Activated T-cell treated with anti-CD3 and anti-CD28 coated beads, Interleukin-2, amount 50 U/mL, for 48 hours (primary cell): ENCODE data around the gene PLEKHA5.
A peak's percentile ranks its signal among the peaks of the same experiment; 100 is the strongest.

Experiments used
- DNase-seq, 2 experiments: peaks; one replicate each; pipeline ENCODE4 v3.0.0-alpha.2; 2020

Gene PLEKHA5

GRCh38 chr12:19130224-19131024 lies 891 bp downstream of the PLEKHA5 start:
- peak; percentile 36 to 51 for DNase-seq

- DNase-seq = no peak
These were observed 1.5 kb downstream of the PLEKHA5 start for GRCh38 chr12:19131025-19131444.

GRCh38 chr12:19138551-19138950 lies 9.0 kb downstream of the PLEKHA5 start:
- DNase-seq = no peak

- no peak for DNase-seq
These were observed 9.4 kb downstream of the PLEKHA5 start for GRCh38 chr12:19138956-19139355.

- no peak for DNase-seq
These were observed 10.2 kb downstream of the PLEKHA5 start for GRCh38 chr12:19139615-19140194.

GRCh38 chr12:19140381-19141236 lies 11.1 kb downstream of the PLEKHA5 start:
- DNase-seq = no peak

GRCh38 chr12:19142499-19142898 lies 13.0 kb downstream of the PLEKHA5 start:
- DNase-seq = no peak

GRCh38 chr12:19144287-19144686 lies 14.8 kb downstream of the PLEKHA5 start:
- DNase-seq = no peak

GRCh38 chr12:19144985-19145384 lies 15.5 kb downstream of the PLEKHA5 start:
- DNase-seq = no peak

GRCh38 chr12:19148860-19149259 lies 19.3 kb downstream of the PLEKHA5 start:
- DNase-seq = no peak

- DNase-seq = no peak
These were observed 20.9 kb downstream of the PLEKHA5 start for GRCh38 chr12:19150273-19150900.

- no peak for DNase-seq
These were observed 21.8 kb downstream of the PLEKHA5 start for GRCh38 chr12:19151298-19151697.

GRCh38 chr12:19153396-19153795 lies 23.9 kb downstream of the PLEKHA5 start:
- DNase-seq = no peak

- no peak for DNase-seq
These were observed 25.2 kb downstream of the PLEKHA5 start for GRCh38 chr12:19154686-19155085.

- no peak for DNase-seq
These were observed 26.6 kb downstream of the PLEKHA5 start for GRCh38 chr12:19155981-19156734.

GRCh38 chr12:19158923-19159322 lies 29.4 kb downstream of the PLEKHA5 start:
- DNase-seq = no peak

GRCh38 chr12:19161216-19161615 lies 31.7 kb downstream of the PLEKHA5 start:
- no peak for DNase-seq

GRCh38 chr12:19165451-19165850 lies 35.9 kb downstream of the PLEKHA5 start:
- no peak for DNase-seq

- DNase-seq = no peak
These were observed 36.9 kb downstream of the PLEKHA5 start for GRCh38 chr12:19166387-19166786.

GRCh38 chr12:19166956-19167355 lies 37.4 kb downstream of the PLEKHA5 start:
- no peak for DNase-seq

- DNase-seq = no peak
These were observed 38.2 kb downstream of the PLEKHA5 start for GRCh38 chr12:19167708-19168107.

GRCh38 chr12:19168644-19169043 lies 39.1 kb downstream of the PLEKHA5 start:
- DNase-seq = no peak
